A673 (cell line): ENCODE measurements around the gene UTP11. TPM values are rescaled to one million over a fixed set of nuclear protein-coding genes. Genes with fewer than 3 reads are reported as not detected.

Experiments used
- BruUV-seq: library from RNA; stranded (reverse); fragments of 400-500 nt; replicated peaks from 2 replicates; lab custom pipeline; 2021; lab: Mats Ljungman, UMichigan
- CTCF ChIA-PET: fragments of 300-600 bp; sonication (Branson Sonifier 250); formaldehyde crosslinking; loops from one replicate; lab custom pipeline; 2022; ENCODE audit warnings: antibody characterized with exemption; lab: Charles Lee
- POLR2A ChIA-PET: fragments of 300-600 bp; sonication (Branson Sonifier 250); formaldehyde crosslinking; loops from one replicate; lab custom pipeline; 2022; ENCODE audit warnings: antibody characterized with exemption; ENCODE audit not compliant: low non-redundant PET; lab: Charles Lee
- DNase-seq: peaks from one replicate; pipeline ENCODE4 v3.0.0-alpha.2; 2015; ENCODE audit warnings: low spot score
- H3K27ac ChIP-seq: fragments of 200-600 bp; sonication (generic); 2 replicates; pipeline ENCODE4 v1.5.1; 2016; ENCODE audit warnings: mixed run types, low read depth, mild to moderate bottlenecking, mixed read lengths, antibody characterized with exemption, low read length; ENCODE audit not compliant: poor library complexity, severe bottlenecking
- H3K27me3 ChIP-seq: fragments of 200-600 bp; sonication (generic); replicated peaks from 2 replicates; pipeline ENCODE4 v1.6.1; 2017; ENCODE audit warnings: mixed run types, low read depth, mild to moderate bottlenecking, mixed read lengths, antibody characterized with exemption, low read length; ENCODE audit not compliant: insufficient read depth, poor library complexity
- H3K36me3 ChIP-seq: fragments of 200-600 bp; sonication (generic); 2 replicates; pipeline ENCODE4 v1.6.1; 2016; ENCODE audit warnings: mixed run types, mild to moderate bottlenecking, mixed read lengths, antibody characterized with exemption, low read length; ENCODE audit not compliant: insufficient read depth, poor library complexity, severe bottlenecking
- H3K4me1 ChIP-seq: fragments of 200-600 bp; sonication (generic); 2 replicates; pipeline ENCODE4 v1.6.1; 2017; ENCODE audit warnings: mixed run types, mild to moderate bottlenecking, mixed read lengths, antibody characterized with exemption, low read length; ENCODE audit not compliant: insufficient read depth, poor library complexity, severe bottlenecking
- H3K4me3 ChIP-seq: fragments of 200-600 bp; sonication (generic); 2 replicates; pipeline ENCODE4 v1.5.1; 2016; ENCODE audit warnings: low read depth, mixed run types, mild to moderate bottlenecking, mixed read lengths, low read length; ENCODE audit not compliant: poor library complexity, severe bottlenecking
- H3K9me3 ChIP-seq: fragments of 200-600 bp; sonication (generic); 2 replicates; pipeline ENCODE4 v1.6.1; 2016; ENCODE audit warnings: mixed run types, low read depth, mild to moderate bottlenecking, mixed read lengths, antibody characterized with exemption, low read length; ENCODE audit not compliant: poor library complexity, severe bottlenecking
- EZH2 ChIP-seq: fragments of 200-600 bp; sonication (generic); IDR thresholded peaks from 2 replicates; pipeline ENCODE4 v1.6.1; 2017; ENCODE audit warnings: borderline replicate concordance, low read depth, mild to moderate bottlenecking, mixed read lengths, antibody characterized with exemption, low read length; ENCODE audit not compliant: poor library complexity, severe bottlenecking
- intact Hi-C: fragments of 100-400 bp; cut with micrococcal nuclease; formaldehyde crosslinking; loops from one replicate; pipeline ENCODE4 v1.10.0; 2022; ENCODE audit not compliant: unreplicated experiment
- total RNA-seq: library from RNA; stranded (reverse); gene quantifications from 2 replicates; pipeline ENCODE4 v1.2.3, GENCODE V29; 2021
- TF ChIP-seq, protein P1 (sequence below): fragments of 300-800, 200-600 bp; sonication (generic); conservative IDR thresholded peaks from 2 replicates; pipeline ENCODE4 v1.5.1; 2017; ENCODE audit warnings: low read depth, mild to moderate bottlenecking, antibody characterized with exemption, low read length, moderate library complexity, mixed read lengths

UTP11 gene
- total RNA-seq, 1 experiment from 2014 or later = 113 TPM

- POLR2A ChIA-PET = no interaction called here
- no peak for DNase-seq
- no peak overlapping the region for H3K4me3 ChIP-seq
Measured at GRCh38 chr1:38028671-38029070, 16.1 kb downstream of the UTP11 start.

DNA sequence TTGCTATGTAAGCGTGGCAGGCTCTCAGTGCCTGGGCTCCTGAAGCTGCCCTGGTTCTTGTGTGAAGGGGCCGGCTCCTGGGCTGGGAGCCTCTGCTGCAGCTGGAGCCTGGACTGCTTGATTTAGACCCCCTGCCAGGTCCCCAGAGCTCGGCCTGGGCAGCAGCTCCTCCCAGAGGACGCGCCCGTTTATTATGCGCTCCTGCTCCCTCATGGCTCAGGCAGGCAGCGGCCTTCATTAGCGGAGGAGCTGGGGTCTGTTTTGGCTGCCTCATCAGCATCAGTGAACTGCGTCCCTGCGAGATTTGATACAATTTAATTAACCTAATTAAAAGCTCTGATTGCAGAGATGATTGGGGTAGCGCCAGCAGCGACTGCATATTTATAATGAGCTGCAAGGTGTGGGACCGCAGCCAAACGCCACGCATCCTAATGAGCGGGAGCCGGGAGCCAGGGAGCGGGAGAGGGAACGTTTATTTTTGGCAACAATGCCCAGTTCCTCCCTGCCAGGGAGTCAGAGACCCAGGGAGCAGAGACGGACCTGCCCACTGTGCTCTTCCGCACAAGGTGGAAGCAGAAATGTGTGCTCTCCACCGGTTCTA, 16.6 kb downstream of the UTP11 start:
- no peak for TF ChIP-seq EZH2
- TF ChIP-seq, protein P1, sequence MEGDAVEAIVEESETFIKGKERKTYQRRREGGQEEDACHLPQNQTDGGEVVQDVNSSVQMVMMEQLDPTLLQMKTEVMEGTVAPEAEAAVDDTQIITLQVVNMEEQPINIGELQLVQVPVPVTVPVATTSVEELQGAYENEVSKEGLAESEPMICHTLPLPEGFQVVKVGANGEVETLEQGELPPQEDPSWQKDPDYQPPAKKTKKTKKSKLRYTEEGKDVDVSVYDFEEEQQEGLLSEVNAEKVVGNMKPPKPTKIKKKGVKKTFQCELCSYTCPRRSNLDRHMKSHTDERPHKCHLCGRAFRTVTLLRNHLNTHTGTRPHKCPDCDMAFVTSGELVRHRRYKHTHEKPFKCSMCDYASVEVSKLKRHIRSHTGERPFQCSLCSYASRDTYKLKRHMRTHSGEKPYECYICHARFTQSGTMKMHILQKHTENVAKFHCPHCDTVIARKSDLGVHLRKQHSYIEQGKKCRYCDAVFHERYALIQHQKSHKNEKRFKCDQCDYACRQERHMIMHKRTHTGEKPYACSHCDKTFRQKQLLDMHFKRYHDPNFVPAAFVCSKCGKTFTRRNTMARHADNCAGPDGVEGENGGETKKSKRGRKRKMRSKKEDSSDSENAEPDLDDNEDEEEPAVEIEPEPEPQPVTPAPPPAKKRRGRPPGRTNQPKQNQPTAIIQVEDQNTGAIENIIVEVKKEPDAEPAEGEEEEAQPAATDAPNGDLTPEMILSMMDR = peak; percentile 29; the same call in 1 of the 2 replicates
- Histone ChIP-seq H3K27ac (peak overlapping the region; percentile 95), H3K9me3 (no peaks in the 10 kb centered on the region), H3K27me3 (no peaks in the 10 kb centered on the region), H3K4me3 (peak overlapping the region; percentile 6), H3K4me1 (peaks cover 69% of the 10 kb centered on the region), H3K36me3 (peaks cover 16% of the 10 kb centered on the region)
- DNase-seq = peak; percentile 87
- CTCF ChIA-PET = interaction anchor here (0.7 to 0.9 kb wide), 2 partner anchors 23 to 806 kb away, joined by 3 to 4 read pairs; no protein-coding TSS in a partner anchor
- intact Hi-C loops = loop anchor here (5.0 to 10.0 kb wide), 3 partner anchors 266 to 788 kb away; no protein-coding TSS in a partner anchor
- no TSS peak for BruUV-seq
- POLR2A ChIA-PET = interaction anchor here (0.6 kb wide), 1 partner anchor 699 kb away, joined by 3 read pairs; no protein-coding TSS in a partner anchor

More at GRCh38 chr1:38028671-38029070, 16.1 kb downstream of the UTP11 start:
- Histone ChIP-seq H3K4me1 (peaks cover 69% of the 10 kb centered on the region), H3K27me3 (no peaks in the 10 kb centered on the region), H3K36me3 (peaks cover 21% of the 10 kb centered on the region), H3K27ac (peak overlapping the region; percentile 95), H3K9me3 (no peaks in the 10 kb centered on the region)
- CTCF ChIA-PET = interaction anchor here (0.7 to 0.9 kb wide), 2 partner anchors 24 to 807 kb away, joined by 3 to 4 read pairs; no protein-coding TSS in a partner anchor
- no peak for TF ChIP-seq EZH2
- TF ChIP-seq, protein P1 = no peak
- intact Hi-C loops = loop anchor here (5.0 to 10.0 kb wide), 3 partner anchors 266 to 789 kb away; no protein-coding TSS in a partner anchor
- BruUV-seq = no TSS peak

GRCh38 chr1:38029685-38030511, 17.4 kb downstream of the UTP11 start:
- Histone ChIP-seq H3K4me1 (peaks cover 64% of the 10 kb centered on the region), H3K27ac (peak overlapping the region; percentile 95), H3K4me3 (peak overlapping the region; percentile 6), H3K36me3 (peaks cover 11% of the 10 kb centered on the region), H3K27me3 (no peaks in the 10 kb centered on the region), H3K9me3 (no peaks in the 10 kb centered on the region)
- intact Hi-C loops = loop anchor here (5.0 to 10.0 kb wide), 3 partner anchors 265 to 787 kb away; no protein-coding TSS in a partner anchor
- peak; percentile 85 for DNase-seq
- ChIA-PET CTCF (interaction anchor here (0.7 to 0.9 kb wide), 3 partner anchors 11 to 806 kb away, joined by 3 to 6 read pairs (median 4); no protein-coding TSS in a partner anchor), POLR2A (interaction anchor here (0.6 to 0.9 kb wide), 6 partner anchors 11 to 698 kb away, joined by 3 to 4 read pairs (median 3); no protein-coding TSS in a partner anchor)
- BruUV-seq = no TSS peak
- no peak for TF ChIP-seq EZH2
- TF ChIP-seq, protein P1 = no peak
